HEK293 (cell line): ENCODE results near the gene PDE3B.

Experiments used
- CTCF ChIA-PET: fragments of 350-600 bp; formaldehyde crosslinking; extraction: SDS; loops from one replicate; lab custom pipeline; 2021; ENCODE audit warnings: antibody characterized with exemption; lab: Yijun Ruan, JAX
- POLR2A ChIA-PET: fragments of 300-600 bp; formaldehyde crosslinking; extraction: SDS; loops from one replicate; lab custom pipeline; 2020; ENCODE audit warnings: antibody characterized with exemption, inconsistent platforms; lab: Yijun Ruan, JAX
- H3K27ac ChIP-seq: fragments of 200-500 bp; sonication (Bioruptor generic); 2 replicates; pipeline ENCODE4 v1.5.1; 2014; ENCODE audit warnings: low read depth, low read length, control low read depth, inconsistent platforms; ENCODE audit errors: extremely low read depth
- H3K36me3 ChIP-seq, 2 experiments: fragments of 200-500 bp in 1 of 2; sonication (Bioruptor generic) in 1 of 2; 1 replicate in 1 of 2; 2 replicates in 1 of 2; pipeline ENCODE4 v1.5.1; 2014 to 2017; ENCODE audit warnings: inconsistent platforms in 2 of 2, low read length in 2 of 2; ENCODE audit not compliant: control insufficient read depth in 2 of 2, insufficient read depth in 1 of 2
- H3K4me1 ChIP-seq: fragments of 200-500 bp; sonication (Bioruptor generic); 2 replicates; pipeline ENCODE4 v1.5.1; 2014; ENCODE audit warnings: mild to moderate bottlenecking, low read length, inconsistent platforms; ENCODE audit not compliant: control insufficient read depth, insufficient read depth
- H3K4me3 ChIP-seq: 2 replicates; pipeline ENCODE4 v1.5.1; 2011; ENCODE audit warnings: low read depth, mild to moderate bottlenecking, control low read depth, low read length, moderate library complexity
- H3K9me3 ChIP-seq: fragments of 200-500 bp; sonication (Bioruptor generic); 2 replicates; pipeline ENCODE4 v1.5.1; 2014; ENCODE audit warnings: low read depth, low read length, inconsistent platforms; ENCODE audit not compliant: control insufficient read depth, insufficient read depth
- KLF8 ChIP-seq: fragments of 450-650 bp; formaldehyde crosslinking; IDR thresholded peaks from 2 replicates; pipeline ENCODE4 v1.5.1; 2016; ENCODE audit warnings: missing biosample characterization, missing genetic modification characterization
- REPIN1 ChIP-seq: fragments of 450-650 bp; formaldehyde crosslinking; IDR thresholded peaks from 2 replicates; pipeline ENCODE4 v1.5.1; 2017; ENCODE audit warnings: missing biosample characterization, missing genetic modification characterization, low read depth
- SALL2 ChIP-seq: fragments of 450-650 bp; formaldehyde crosslinking; IDR thresholded peaks from 2 replicates; pipeline ENCODE4 v1.5.0; 2017; ENCODE audit warnings: missing biosample characterization, mild to moderate bottlenecking, missing genetic modification characterization, borderline replicate concordance
- SCRT1 ChIP-seq: fragments of 450-650 bp; formaldehyde crosslinking; IDR thresholded peaks from 2 replicates; pipeline ENCODE4 v1.5.1; 2016; ENCODE audit warnings: missing biosample characterization, missing genetic modification characterization, borderline replicate concordance
- SETDB1 ChIP-seq: IDR thresholded peaks from one replicate; pipeline ENCODE4 v1.6.1; 2017; ENCODE audit warnings: mild to moderate bottlenecking, low read length, moderate library complexity, mixed read lengths; ENCODE audit not compliant: insufficient read length
- YY2 ChIP-seq: fragments of 450-650 bp; formaldehyde crosslinking; IDR thresholded peaks from 2 replicates; pipeline ENCODE4 v1.5.1; 2016; ENCODE audit warnings: missing biosample characterization, missing genetic modification characterization
- ZBTB48 ChIP-seq: fragments of 450-650 bp; formaldehyde crosslinking; IDR thresholded peaks from 2 replicates; pipeline ENCODE4 v1.5.1; 2016; ENCODE audit warnings: missing biosample characterization, missing genetic modification characterization
- ZNF221 ChIP-seq: fragments of 450-650 bp; formaldehyde crosslinking; IDR thresholded peaks from 2 replicates; pipeline ENCODE4 v1.5.1; 2017; ENCODE audit warnings: missing biosample characterization, missing genetic modification characterization, borderline replicate concordance
- ZNF23 ChIP-seq: fragments of 450-650 bp; formaldehyde crosslinking; IDR thresholded peaks from 2 replicates; pipeline ENCODE4 v1.5.1; 2016; ENCODE audit warnings: missing biosample characterization, missing genetic modification characterization, borderline replicate concordance
- ZNF335 ChIP-seq: fragments of 450-650 bp; formaldehyde crosslinking; conservative IDR thresholded peaks from 2 replicates; pipeline ENCODE4 v1.5.1; 2016; ENCODE audit warnings: missing biosample characterization, missing genetic modification characterization
- ZNF341 ChIP-seq: fragments of 450-650 bp; formaldehyde crosslinking; IDR thresholded peaks from 2 replicates; pipeline ENCODE4; 2016; ENCODE audit warnings: low read depth, missing biosample characterization, missing genetic modification characterization
- ZNF529 ChIP-seq: fragments of 450-650 bp; formaldehyde crosslinking; IDR thresholded peaks from 2 replicates; pipeline ENCODE4 v1.5.1; 2017; ENCODE audit warnings: missing genetic modification characterization, missing biosample characterization; ENCODE audit not compliant: insufficient replicate concordance
- ZNF585B ChIP-seq: fragments of 450-650 bp; formaldehyde crosslinking; IDR thresholded peaks from 2 replicates; pipeline ENCODE4 v1.5.1; 2016; ENCODE audit warnings: missing biosample characterization, missing genetic modification characterization
- ZNF626 ChIP-seq: fragments of 450-650 bp; sonication (Bioruptor Pico); formaldehyde crosslinking; IDR thresholded peaks from 2 replicates; pipeline ENCODE4 v1.5.1; 2018; ENCODE audit warnings: missing biosample characterization, missing genetic modification characterization, inconsistent platforms
- ZNF677 ChIP-seq: fragments of 450-650 bp; IDR thresholded peaks from 2 replicates; pipeline ENCODE4 v1.5.0; 2018; ENCODE audit warnings: missing biosample characterization, mild to moderate bottlenecking, missing genetic modification characterization, moderate library complexity
- ZNF692 ChIP-seq: fragments of 450-650 bp; formaldehyde crosslinking; IDR thresholded peaks from 2 replicates; pipeline ENCODE4 v1.5.1; 2016; ENCODE audit warnings: missing biosample characterization, missing genetic modification characterization
- ZNF701 ChIP-seq: fragments of 450-650 bp; formaldehyde crosslinking; IDR thresholded peaks from 2 replicates; pipeline ENCODE4 v1.5.1; 2016; ENCODE audit warnings: missing biosample characterization, missing genetic modification characterization
- ZNF707 ChIP-seq: fragments of 450-650 bp; formaldehyde crosslinking; IDR thresholded peaks from 2 replicates; pipeline ENCODE4 v1.5.1; 2016; ENCODE audit warnings: missing biosample characterization, missing genetic modification characterization
- TF ChIP-seq, protein P1 (sequence below): fragments of 450-650 bp; formaldehyde crosslinking; IDR thresholded peaks from 2 replicates; pipeline ENCODE4 v1.5.1; 2016; ENCODE audit warnings: missing biosample characterization, missing genetic modification characterization, borderline replicate concordance
- TF ChIP-seq, protein P2 (sequence below): fragments of 450-650 bp; formaldehyde crosslinking; IDR thresholded peaks from 2 replicates; pipeline ENCODE4 v1.5.1; 2016; ENCODE audit warnings: missing biosample characterization, missing genetic modification characterization
- TF ChIP-seq, protein P3 (sequence below): fragments of 450-650 bp; formaldehyde crosslinking; IDR thresholded peaks from 2 replicates; pipeline ENCODE4 v1.5.1; 2017; ENCODE audit warnings: missing biosample characterization, missing genetic modification characterization
- TF ChIP-seq, protein P4 (sequence below): fragments of 450-650 bp; formaldehyde crosslinking; IDR thresholded peaks from 2 replicates; pipeline ENCODE4 v1.5.1; 2017; ENCODE audit warnings: missing biosample characterization, missing genetic modification characterization

Gene PDE3B

GRCh38 chr11:14650064-14650463 is 6.5 kb downstream of the PDE3B start (continued):
- TF ChIP-seq, protein P1, sequence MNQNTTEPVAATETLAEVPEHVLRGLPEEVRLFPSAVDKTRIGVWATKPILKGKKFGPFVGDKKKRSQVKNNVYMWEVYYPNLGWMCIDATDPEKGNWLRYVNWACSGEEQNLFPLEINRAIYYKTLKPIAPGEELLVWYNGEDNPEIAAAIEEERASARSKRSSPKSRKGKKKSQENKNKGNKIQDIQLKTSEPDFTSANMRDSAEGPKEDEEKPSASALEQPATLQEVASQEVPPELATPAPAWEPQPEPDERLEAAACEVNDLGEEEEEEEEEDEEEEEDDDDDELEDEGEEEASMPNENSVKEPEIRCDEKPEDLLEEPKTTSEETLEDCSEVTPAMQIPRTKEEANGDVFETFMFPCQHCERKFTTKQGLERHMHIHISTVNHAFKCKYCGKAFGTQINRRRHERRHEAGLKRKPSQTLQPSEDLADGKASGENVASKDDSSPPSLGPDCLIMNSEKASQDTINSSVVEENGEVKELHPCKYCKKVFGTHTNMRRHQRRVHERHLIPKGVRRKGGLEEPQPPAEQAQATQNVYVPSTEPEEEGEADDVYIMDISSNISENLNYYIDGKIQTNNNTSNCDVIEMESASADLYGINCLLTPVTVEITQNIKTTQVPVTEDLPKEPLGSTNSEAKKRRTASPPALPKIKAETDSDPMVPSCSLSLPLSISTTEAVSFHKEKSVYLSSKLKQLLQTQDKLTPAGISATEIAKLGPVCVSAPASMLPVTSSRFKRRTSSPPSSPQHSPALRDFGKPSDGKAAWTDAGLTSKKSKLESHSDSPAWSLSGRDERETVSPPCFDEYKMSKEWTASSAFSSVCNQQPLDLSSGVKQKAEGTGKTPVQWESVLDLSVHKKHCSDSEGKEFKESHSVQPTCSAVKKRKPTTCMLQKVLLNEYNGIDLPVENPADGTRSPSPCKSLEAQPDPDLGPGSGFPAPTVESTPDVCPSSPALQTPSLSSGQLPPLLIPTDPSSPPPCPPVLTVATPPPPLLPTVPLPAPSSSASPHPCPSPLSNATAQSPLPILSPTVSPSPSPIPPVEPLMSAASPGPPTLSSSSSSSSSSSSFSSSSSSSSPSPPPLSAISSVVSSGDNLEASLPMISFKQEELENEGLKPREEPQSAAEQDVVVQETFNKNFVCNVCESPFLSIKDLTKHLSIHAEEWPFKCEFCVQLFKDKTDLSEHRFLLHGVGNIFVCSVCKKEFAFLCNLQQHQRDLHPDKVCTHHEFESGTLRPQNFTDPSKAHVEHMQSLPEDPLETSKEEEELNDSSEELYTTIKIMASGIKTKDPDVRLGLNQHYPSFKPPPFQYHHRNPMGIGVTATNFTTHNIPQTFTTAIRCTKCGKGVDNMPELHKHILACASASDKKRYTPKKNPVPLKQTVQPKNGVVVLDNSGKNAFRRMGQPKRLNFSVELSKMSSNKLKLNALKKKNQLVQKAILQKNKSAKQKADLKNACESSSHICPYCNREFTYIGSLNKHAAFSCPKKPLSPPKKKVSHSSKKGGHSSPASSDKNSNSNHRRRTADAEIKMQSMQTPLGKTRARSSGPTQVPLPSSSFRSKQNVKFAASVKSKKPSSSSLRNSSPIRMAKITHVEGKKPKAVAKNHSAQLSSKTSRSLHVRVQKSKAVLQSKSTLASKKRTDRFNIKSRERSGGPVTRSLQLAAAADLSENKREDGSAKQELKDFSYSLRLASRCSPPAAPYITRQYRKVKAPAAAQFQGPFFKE (tag by site-specific recombination): no peak
- no peak for TF ChIP-seq SETDB1
- TF ChIP-seq ZNF677 (tag by site-specific recombination): no peak
- no peak for TF ChIP-seq ZNF341 (tag by site-specific recombination)
- TF ChIP-seq ZNF335 (tag by site-specific recombination): no peak

- no peak overlapping the region for H3K27ac ChIP-seq
- H3K4me1 ChIP-seq: no peaks in the 10 kb centered on the region
- ChIA-PET CTCF (interaction anchor here (1.3 to 2.2 kb wide), 2 partner anchors 9 to 255 kb away, joined by 4 to 6 read pairs; no protein-coding TSS in a partner anchor), POLR2A (no interaction called here)
- no peaks in the 10 kb centered on the region for H3K36me3 ChIP-seq
- no peak overlapping the region for H3K4me3 ChIP-seq
- TF ChIP-seq ZNF529 (tag by site-specific recombination) (no peak), ZNF221 (no peak), ZBTB48 (no peak), ZNF707 (no peak), SALL2 (tag by site-specific recombination) (no peak), YY2 (no peak), ZNF626 (tag by site-specific recombination) (no peak), SCRT1 (tag by site-specific recombination) (no peak), KLF8 (tag by site-specific recombination) (no peak), ZNF701 (tag by site-specific recombination) (no peak), ZNF692 (no peak), ZNF585B (no peak), REPIN1 (tag by site-specific recombination) (no peak), ZNF23 (tag by site-specific recombination) (no peak)
- TF ChIP-seq, protein P2, sequence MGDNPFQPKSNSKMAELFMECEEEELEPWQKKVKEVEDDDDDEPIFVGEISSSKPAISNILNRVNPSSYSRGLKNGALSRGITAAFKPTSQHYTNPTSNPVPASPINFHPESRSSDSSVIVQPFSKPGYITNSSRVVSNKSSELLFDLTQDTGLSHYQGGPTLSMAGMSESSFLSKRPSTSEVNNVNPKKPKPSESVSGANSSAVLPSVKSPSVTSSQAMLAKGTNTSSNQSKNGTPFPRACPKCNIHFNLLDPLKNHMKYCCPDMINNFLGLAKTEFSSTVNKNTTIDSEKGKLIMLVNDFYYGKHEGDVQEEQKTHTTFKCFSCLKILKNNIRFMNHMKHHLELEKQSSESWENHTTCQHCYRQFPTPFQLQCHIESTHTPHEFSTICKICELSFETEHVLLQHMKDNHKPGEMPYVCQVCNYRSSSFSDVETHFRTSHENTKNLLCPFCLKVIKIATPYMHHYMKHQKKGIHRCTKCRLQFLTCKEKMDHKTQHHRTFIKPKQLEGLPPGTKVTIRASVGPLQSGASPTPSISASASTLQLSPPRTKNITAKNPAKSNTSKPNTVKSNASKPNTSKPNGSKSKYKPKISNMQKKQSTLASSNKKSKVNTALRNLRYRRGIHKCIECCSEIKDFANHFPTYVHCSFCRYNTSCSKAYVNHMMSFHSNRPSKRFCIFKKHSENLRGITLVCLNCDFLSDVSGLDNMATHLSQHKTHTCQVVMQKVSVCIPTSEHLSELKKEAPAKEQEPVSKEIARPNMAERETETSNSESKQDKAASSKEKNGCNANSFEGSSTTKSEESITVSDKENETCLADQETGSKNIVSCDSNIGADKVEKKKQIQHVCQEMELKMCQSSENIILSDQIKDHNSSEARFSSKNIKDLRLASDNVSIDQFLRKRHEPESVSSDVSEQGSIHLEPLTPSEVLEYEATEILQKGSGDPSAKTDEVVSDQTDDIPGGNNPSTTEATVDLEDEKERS (tag by site-specific recombination): no peak
- TF ChIP-seq, protein P3, sequence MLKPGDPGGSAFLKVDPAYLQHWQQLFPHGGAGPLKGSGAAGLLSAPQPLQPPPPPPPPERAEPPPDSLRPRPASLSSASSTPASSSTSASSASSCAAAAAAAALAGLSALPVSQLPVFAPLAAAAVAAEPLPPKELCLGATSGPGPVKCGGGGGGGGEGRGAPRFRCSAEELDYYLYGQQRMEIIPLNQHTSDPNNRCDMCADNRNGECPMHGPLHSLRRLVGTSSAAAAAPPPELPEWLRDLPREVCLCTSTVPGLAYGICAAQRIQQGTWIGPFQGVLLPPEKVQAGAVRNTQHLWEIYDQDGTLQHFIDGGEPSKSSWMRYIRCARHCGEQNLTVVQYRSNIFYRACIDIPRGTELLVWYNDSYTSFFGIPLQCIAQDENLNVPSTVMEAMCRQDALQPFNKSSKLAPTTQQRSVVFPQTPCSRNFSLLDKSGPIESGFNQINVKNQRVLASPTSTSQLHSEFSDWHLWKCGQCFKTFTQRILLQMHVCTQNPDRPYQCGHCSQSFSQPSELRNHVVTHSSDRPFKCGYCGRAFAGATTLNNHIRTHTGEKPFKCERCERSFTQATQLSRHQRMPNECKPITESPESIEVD (tag by site-specific recombination): no peak
- TF ChIP-seq, protein P4, sequence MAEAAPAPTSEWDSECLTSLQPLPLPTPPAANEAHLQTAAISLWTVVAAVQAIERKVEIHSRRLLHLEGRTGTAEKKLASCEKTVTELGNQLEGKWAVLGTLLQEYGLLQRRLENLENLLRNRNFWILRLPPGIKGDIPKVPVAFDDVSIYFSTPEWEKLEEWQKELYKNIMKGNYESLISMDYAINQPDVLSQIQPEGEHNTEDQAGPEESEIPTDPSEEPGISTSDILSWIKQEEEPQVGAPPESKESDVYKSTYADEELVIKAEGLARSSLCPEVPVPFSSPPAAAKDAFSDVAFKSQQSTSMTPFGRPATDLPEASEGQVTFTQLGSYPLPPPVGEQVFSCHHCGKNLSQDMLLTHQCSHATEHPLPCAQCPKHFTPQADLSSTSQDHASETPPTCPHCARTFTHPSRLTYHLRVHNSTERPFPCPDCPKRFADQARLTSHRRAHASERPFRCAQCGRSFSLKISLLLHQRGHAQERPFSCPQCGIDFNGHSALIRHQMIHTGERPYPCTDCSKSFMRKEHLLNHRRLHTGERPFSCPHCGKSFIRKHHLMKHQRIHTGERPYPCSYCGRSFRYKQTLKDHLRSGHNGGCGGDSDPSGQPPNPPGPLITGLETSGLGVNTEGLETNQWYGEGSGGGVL (tag by site-specific recombination): no peak
- H3K9me3 ChIP-seq: no peaks in the 10 kb centered on the region
Measured at GRCh38 chr11:14653090-14653489, 9.5 kb downstream of the PDE3B start.
